KMS-11 (cell line): ENCODE measurements around the gene BATF.

Experiments used
- H2AFZ ChIP-seq: fragments of 200-600 bp; sonication (generic); 2 replicates; pipeline ENCODE4 v1.6.1; 2016; ENCODE audit warnings: antibody characterized with exemption, mixed run types, low read depth
- H3K27ac ChIP-seq: fragments of 200-600 bp; sonication (generic); 2 replicates; pipeline ENCODE4 v1.6.1; 2016; ENCODE audit warnings: mild to moderate bottlenecking, mixed run types
- H3K27me3 ChIP-seq: fragments of 200-600 bp; sonication (generic); 2 replicates; pipeline ENCODE4 v1.6.1; 2017; ENCODE audit warnings: mild to moderate bottlenecking, low read depth, mixed run types, moderate library complexity; ENCODE audit not compliant: insufficient read depth
- H3K36me3 ChIP-seq: fragments of 200-600 bp; sonication (generic); 2 replicates; pipeline ENCODE4 v1.6.1; 2017; ENCODE audit warnings: mild to moderate bottlenecking, mixed run types; ENCODE audit not compliant: insufficient read depth
- H3K4me1 ChIP-seq: fragments of 200-600 bp; sonication (generic); 2 replicates; pipeline ENCODE4 v1.6.1; 2016; ENCODE audit warnings: mild to moderate bottlenecking, low read depth, mixed run types; ENCODE audit not compliant: poor library complexity, severe bottlenecking
- H3K4me2 ChIP-seq: fragments of 200-600 bp; sonication (generic); 2 replicates; pipeline ENCODE4 v1.7.0; 2016; ENCODE audit warnings: mild to moderate bottlenecking, mixed run types
- H3K4me3 ChIP-seq: fragments of 200-600 bp; sonication (generic); IDR thresholded peaks from 2 replicates; pipeline ENCODE4 v1.6.1; 2017; ENCODE audit warnings: low read depth, low read length, mixed read lengths; ENCODE audit not compliant: insufficient read depth
- H3K79me2 ChIP-seq: fragments of 200-600 bp; sonication (generic); 2 replicates; pipeline ENCODE4 v1.6.1; 2016; ENCODE audit warnings: low read depth, mixed run types; ENCODE audit not compliant: insufficient read depth
- H3K9ac ChIP-seq: fragments of 200-600 bp; sonication (generic); 2 replicates; pipeline ENCODE4 v1.6.1; 2016; ENCODE audit warnings: mild to moderate bottlenecking, mixed run types
- H4K20me1 ChIP-seq: fragments of 200-600 bp; sonication (generic); 2 replicates; pipeline ENCODE4 v1.6.1; 2016; ENCODE audit warnings: mild to moderate bottlenecking, mixed run types; ENCODE audit not compliant: insufficient read depth
- TF ChIP-seq, protein P1 (sequence below): fragments of 200-600 bp; sonication (generic); conservative IDR thresholded peaks from 2 replicates; pipeline ENCODE4 v1.6.1; 2017; ENCODE audit warnings: low read depth, mild to moderate bottlenecking, antibody characterized with exemption, low read length, moderate library complexity, mixed read lengths

The BATF gene

DNA sequence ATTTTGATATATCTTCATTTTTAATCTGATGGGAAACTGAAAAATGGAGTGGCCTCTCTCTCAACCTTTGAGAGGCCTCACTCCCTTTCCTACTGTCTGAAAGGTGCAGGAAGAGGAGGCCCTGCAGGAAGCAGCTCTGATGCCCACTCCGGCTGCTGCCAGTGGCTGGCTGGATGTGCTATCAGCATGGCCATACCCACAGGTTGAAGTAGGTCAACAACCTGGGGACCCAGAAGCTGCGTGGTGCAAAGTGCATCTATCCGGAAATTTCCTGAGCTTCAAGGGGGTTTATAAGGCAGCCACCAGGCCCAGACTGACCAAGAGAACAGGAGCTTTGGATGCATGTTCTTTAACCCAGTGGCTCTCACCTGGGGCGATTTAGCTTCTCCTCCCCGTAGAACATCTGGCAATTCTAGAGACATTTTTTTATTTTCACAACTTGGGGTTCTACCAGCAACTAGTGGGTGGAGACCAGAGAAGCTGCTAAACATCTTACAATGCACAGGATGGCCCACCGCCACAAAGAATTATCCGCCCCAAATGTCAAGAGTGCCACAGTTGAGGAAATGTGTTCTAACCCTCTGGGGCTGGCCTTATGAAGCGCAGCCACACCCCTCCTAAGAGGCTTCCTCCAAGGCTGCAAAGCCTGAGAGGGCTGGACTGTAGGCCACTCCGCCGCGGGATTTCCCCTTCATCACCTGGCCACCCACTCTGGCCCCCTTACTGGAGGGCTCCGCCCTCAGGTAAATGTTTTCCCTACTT is 8.2 kb upstream of the BATF start:
- H3K27ac ChIP-seq, result no peak overlapping the region
- no peaks in the 10 kb centered on the region for H3K36me3 ChIP-seq
- no peak overlapping the region for H3K4me3 ChIP-seq
- no peaks in the 10 kb centered on the region for H3K79me2 ChIP-seq
- no peaks in the 10 kb centered on the region for H3K27me3 ChIP-seq
- H2AFZ ChIP-seq, result no peak overlapping the region
- TF ChIP-seq, protein P1, sequence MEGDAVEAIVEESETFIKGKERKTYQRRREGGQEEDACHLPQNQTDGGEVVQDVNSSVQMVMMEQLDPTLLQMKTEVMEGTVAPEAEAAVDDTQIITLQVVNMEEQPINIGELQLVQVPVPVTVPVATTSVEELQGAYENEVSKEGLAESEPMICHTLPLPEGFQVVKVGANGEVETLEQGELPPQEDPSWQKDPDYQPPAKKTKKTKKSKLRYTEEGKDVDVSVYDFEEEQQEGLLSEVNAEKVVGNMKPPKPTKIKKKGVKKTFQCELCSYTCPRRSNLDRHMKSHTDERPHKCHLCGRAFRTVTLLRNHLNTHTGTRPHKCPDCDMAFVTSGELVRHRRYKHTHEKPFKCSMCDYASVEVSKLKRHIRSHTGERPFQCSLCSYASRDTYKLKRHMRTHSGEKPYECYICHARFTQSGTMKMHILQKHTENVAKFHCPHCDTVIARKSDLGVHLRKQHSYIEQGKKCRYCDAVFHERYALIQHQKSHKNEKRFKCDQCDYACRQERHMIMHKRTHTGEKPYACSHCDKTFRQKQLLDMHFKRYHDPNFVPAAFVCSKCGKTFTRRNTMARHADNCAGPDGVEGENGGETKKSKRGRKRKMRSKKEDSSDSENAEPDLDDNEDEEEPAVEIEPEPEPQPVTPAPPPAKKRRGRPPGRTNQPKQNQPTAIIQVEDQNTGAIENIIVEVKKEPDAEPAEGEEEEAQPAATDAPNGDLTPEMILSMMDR, result no peak
- H3K4me2 ChIP-seq, result no peak overlapping the region
- no peaks in the 10 kb centered on the region for H3K4me1 ChIP-seq
- no peaks in the 10 kb centered on the region for H4K20me1 ChIP-seq
- H3K9ac ChIP-seq, result no peak overlapping the region

DNA sequence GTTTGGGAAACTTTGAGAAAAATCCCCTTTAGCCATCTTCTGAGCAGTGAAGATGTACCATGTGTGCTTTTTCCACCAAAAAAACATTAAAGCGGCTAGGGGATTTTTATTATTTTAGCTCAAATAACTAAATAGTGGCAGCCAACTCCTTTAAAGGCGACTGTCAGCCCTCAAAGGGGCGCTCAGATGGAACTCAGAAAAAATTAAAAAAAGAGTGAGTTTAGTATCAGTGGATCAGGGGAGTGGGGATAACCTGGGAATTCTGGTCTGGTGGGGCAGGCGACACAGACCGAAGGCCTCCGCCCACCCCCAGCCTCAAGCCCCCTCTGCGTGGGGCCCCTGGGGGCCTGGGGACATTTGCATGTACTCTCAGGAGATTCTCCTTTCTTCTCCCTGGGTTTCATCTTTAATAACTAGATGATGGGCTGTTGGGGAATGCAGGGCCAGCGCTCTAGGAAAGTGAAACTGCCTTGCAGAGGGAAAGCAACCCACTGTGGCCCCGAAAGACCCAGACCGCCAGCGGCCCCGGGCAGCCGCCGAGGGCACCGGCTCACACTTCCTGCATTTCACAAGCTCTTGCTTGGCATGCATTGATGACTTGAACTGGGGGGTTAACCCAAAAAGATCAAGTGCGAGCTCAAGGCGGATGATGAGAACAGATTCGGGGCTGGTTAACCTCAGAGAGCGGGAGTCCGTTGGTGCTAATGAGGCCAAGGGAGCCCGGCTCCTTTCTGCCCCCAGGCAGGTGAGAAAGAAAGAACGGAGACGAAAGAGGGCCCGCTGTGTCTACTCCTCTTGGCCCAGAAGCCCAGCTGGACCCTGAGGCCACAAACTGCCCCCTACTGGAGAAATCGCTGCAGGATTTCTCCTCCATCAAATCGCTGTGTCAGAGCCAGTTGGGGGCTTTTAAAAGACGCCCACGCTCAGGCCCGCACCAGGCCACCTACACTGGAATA is 7.3 kb upstream of the BATF start:
- H3K9ac ChIP-seq, result no peak overlapping the region
- TF ChIP-seq, protein P1, result no peak
- no peaks in the 10 kb centered on the region for H3K36me3 ChIP-seq
- H3K27ac ChIP-seq, result no peak overlapping the region
- no peaks in the 10 kb centered on the region for H3K4me1 ChIP-seq
- H3K4me2 ChIP-seq, result no peak overlapping the region
- no peaks in the 10 kb centered on the region for H3K27me3 ChIP-seq
- no peak overlapping the region for H2AFZ ChIP-seq
- no peaks in the 10 kb centered on the region for H3K79me2 ChIP-seq
- H4K20me1 ChIP-seq, result no peaks in the 10 kb centered on the region
- H3K4me3 ChIP-seq, result no peak overlapping the region

DNA sequence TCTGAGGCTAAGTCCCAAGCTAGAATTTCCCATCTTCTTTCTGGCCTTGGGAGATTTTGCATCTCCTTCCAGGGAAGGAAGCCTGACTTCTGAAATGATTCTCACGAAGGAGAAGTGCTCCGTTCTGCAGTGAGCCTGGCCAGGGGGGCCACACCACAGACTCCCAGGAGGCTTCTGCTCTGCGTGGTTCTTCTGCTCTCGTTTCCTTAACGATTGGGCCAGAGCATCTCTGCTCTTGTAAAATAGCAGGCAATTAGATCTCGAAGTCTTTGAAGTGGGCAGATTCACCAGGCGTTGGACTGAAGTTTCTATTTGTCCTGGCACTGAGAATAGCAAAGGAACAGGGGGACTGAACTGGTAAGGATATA is 6.7 kb upstream of the BATF start:
- H3K27ac ChIP-seq, result no peak overlapping the region
- H3K4me2 ChIP-seq, result no peak overlapping the region

DNA sequence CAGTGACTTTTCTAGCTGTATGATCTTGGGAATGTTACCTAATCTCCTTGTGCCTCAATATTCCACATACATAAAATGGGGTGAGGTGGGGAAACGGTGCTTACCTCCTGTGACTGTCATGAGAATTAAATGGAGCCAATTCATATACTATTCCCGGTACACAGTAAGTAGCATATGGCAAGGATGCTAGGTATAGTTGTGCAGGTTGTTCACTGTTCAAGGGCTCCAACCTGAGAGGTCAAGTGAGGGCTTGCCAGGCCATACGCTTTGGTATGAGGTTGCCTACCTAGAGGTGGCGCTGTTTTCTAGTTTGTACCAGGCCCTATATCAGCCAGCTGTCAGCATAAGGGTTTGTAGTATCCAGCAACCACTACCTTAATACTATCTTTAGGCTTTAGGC is 3.6 kb upstream of the BATF start:
- TF ChIP-seq, protein P1, result peak; percentile 52
- Histone ChIP-seq H3K9ac (no peak overlapping the region), H3K4me2 (no peak overlapping the region), H3K4me3 (no peak overlapping the region), H3K79me2 (no peaks in the 10 kb centered on the region), H2AFZ (no peak overlapping the region), H3K36me3 (no peaks in the 10 kb centered on the region), H3K27ac (no peak overlapping the region), H3K27me3 (no peaks in the 10 kb centered on the region), H4K20me1 (no peaks in the 10 kb centered on the region), H3K4me1 (peaks cover 13% of the 10 kb centered on the region)

More for the DNA sequence above, 6.7 kb upstream of the BATF start:
- H3K36me3 ChIP-seq, result no peaks in the 10 kb centered on the region
- TF ChIP-seq, protein P1, result no peak
- no peaks in the 10 kb centered on the region for H3K79me2 ChIP-seq
- H2AFZ ChIP-seq, result no peak overlapping the region
- H3K4me3 ChIP-seq, result no peak overlapping the region
- H4K20me1 ChIP-seq, result no peaks in the 10 kb centered on the region
- H3K27me3 ChIP-seq, result no peaks in the 10 kb centered on the region
- H3K9ac ChIP-seq, result no peak overlapping the region
- H3K4me1 ChIP-seq, result no peaks in the 10 kb centered on the region
